T-helper 2 cell treated with Interferon-gamma antibody and Interleukin-4, amounts not matched to agents 100 ng/mL and 5 ng/mL, for 36 hours (primary cell): ENCODE data around the gene TSPO2. TPM values are rescaled to one million over a fixed set of nuclear protein-coding genes. Genes with fewer than 3 reads are reported as not detected.

Source experiments
- intact Hi-C: fragments of 100-400 bp; cut with micrococcal nuclease; formaldehyde crosslinking; loops from one replicate; pipeline ENCODE4 v1.15.1; 2023
- total RNA-seq: library from RNA; stranded (reverse); gene quantifications from 2 replicates; pipeline ENCODE4 v1.2.3, GENCODE V29; 2022

Gene TSPO2
- total RNA-seq, 1 donor from 2014 or later: not detected

GRCh38 chr6:41049955-41050354, 7.7 kb downstream of the TSPO2 start:
- intact Hi-C loops: no loop called here

DNA sequence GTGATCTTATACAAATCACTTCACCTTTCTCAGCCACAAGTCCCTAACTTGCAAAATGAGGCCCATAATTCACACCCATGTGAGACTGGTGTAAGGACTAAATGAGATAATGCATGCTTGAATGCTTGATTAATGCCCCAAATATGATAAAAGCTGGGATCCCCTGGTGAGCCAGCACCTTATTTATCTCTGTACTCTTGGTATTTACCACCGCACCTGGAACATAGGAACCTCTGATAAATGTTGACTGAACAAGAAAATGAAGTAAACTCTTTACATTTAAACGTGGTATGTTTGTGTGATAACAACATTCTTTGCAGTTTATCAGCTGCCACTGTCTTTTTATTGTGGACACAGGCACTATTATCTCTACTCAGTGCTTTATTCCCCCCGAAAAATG, 8.3 kb downstream of the TSPO2 start:
- intact Hi-C loops: no loop called here

DNA sequence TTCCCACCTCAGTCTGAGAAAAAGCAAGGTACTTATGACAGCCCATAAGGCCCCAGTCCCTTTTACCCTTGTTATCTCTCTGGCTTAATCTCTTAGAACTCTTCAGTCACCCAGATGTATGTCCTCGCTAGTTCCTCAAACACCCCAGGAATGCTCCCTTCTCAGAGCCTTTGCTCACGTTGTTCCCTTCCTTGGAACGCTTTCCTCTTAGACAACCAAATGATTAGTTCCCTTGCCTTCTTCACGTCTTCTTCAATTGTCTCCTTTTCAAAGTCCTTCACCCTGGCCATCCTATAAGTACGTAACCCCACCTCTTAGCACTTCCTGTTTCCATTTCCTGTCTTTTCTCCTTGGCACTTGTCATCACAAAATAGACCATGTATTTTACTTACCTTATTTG, 9.6 kb downstream of the TSPO2 start:
- intact Hi-C loops: loop anchor here (1.0 kb wide), 1 partner anchor 25 kb away; no protein-coding TSS in a partner anchor

DNA sequence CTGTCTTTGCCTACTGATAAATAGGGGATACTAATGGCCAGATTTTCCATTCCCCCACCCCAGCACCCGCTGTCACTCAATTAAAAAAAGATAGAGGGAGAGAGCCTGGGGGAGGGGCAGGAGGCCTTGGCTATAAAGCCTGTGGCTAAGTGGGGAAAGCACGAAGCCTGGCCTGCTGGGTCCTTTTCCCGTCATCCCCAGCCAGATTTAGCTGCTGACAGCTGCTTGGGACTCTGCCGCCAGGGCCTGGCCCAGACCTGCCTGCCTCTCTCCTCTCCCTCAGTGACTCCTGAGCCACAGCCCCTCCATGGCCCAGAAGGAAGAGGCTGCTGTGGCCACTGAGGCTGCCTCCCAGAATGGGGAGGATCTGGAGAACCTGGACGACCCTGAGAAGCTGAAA, 10.8 kb downstream of the TSPO2 start, which contains the start of gene APOBEC2:
Gene APOBEC2 (plus strand): TSS at position 162 of the 400 bp plus-strand sequence. CDS start 146 bp downstream, at position 308.
- intact Hi-C loops: no loop called here

- intact Hi-C loops: no loop called here
These were observed 12.2 kb downstream of the TSPO2 start for GRCh38 chr6:41054511-41054910.

GRCh38 chr6:41055149-41055548, 12.9 kb downstream of the TSPO2 start:
- intact Hi-C loops: no loop called here

GRCh38 chr6:41056768-41057490, 14.7 kb downstream of the TSPO2 start:
- intact Hi-C loops: no loop called here

- intact Hi-C loops: no loop called here
These were observed 16.5 kb downstream of the TSPO2 start for GRCh38 chr6:41058783-41059181.

DNA sequence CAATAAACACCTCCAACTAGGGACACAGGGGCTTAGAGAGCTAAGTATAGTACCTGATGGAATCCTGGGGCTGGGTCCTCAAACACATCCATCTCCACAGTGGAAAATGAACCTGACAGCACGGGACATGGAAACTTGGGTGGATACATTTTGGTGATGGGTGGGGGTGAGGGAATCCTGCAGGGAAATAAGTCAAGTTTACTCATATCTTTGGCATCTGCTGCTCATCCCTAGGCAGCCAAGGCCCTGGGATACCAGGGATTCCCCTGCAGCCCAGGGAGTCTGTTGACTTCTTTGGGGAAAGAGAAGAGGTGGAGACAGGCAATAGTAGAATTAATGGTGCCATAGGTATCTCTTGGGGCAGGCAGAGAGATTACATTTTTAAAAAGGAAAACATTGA, 17.3 kb downstream of the TSPO2 start:
- intact Hi-C loops: no loop called here

DNA sequence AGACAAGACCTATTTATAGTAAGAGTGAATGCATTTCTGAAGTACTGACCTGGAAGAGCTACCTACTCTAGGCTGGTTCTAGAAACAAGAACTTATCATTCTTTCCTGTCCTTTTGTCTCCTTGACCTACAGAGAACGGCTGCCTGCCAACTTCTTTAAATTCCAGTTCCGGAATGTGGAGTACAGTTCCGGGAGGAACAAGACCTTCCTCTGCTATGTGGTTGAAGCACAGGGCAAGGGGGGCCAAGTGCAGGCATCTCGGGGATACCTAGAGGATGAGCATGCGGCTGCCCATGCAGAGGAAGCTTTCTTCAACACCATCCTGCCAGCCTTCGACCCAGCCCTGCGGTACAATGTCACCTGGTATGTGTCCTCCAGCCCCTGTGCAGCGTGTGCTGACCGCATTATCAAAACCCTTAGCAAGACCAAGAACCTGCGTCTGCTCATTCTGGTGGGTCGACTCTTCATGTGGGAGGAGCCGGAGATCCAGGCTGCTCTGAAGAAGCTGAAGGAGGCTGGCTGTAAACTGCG, 19.0 kb downstream of the TSPO2 start:
- intact Hi-C loops: no loop called here

GRCh38 chr6:41062056-41062455, 19.8 kb downstream of the TSPO2 start:
- intact Hi-C loops: no loop called here

DNA sequence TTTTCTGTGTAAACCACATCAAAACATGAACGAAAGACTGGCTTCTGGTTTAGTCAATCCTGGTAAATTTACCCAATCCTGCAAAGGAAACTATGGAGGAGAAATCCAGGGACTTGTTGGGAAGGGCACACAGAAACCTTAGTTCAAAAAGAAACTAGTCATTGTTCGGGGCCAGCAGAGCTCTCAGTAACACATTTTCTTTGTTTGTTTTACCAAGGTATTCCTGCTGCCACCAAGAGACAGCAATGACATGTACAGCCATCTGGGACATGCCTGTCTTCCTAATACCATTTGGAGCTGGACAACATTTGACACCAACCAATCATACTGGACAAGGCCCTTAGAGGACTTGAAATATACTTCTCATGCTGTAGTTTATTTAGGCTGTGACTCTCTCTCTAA, 21.6 kb downstream of the TSPO2 start:
- intact Hi-C loops: no loop called here

GRCh38 chr6:41064841-41065240, 22.6 kb downstream of the TSPO2 start:
- intact Hi-C loops: no loop called here

DNA sequence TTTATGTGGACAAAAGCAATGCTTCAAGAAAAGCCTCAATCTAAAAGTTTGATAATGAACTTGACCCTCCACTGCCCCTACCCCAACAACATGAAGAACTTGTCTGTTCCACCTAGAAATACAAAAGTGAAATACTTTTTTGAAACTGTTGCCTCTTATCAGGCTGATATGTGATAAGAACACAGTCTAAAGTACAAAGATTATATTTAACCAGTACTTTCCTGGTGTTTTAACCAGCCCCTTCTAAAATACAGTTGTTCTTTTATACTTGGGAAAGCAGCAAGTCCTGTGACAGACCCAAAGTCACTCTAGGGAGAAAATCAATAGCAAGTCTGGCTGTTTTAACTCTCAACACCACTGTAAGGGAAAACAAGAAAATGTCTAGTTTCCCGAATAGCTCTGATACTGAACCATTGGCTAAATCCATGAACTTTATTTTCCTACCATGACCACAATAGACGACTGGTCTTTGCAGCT, 23.3 kb downstream of the TSPO2 start:
- intact Hi-C loops: no loop called here

- intact Hi-C loops: loop anchor here (1.0 kb wide), 2 partner anchors 40 to 61 kb away; no protein-coding TSS in a partner anchor
These were observed 24.6 kb downstream of the TSPO2 start for GRCh38 chr6:41066867-41067304.

GRCh38 chr6:41071501-41071922, 29.2 kb downstream of the TSPO2 start:
- intact Hi-C loops: loop anchor here (5.0 to 10.0 kb wide), 5 partner anchors 476 to 1959 kb away; partner anchors contain the start of genes FOXP4 and TAF8

DNA sequence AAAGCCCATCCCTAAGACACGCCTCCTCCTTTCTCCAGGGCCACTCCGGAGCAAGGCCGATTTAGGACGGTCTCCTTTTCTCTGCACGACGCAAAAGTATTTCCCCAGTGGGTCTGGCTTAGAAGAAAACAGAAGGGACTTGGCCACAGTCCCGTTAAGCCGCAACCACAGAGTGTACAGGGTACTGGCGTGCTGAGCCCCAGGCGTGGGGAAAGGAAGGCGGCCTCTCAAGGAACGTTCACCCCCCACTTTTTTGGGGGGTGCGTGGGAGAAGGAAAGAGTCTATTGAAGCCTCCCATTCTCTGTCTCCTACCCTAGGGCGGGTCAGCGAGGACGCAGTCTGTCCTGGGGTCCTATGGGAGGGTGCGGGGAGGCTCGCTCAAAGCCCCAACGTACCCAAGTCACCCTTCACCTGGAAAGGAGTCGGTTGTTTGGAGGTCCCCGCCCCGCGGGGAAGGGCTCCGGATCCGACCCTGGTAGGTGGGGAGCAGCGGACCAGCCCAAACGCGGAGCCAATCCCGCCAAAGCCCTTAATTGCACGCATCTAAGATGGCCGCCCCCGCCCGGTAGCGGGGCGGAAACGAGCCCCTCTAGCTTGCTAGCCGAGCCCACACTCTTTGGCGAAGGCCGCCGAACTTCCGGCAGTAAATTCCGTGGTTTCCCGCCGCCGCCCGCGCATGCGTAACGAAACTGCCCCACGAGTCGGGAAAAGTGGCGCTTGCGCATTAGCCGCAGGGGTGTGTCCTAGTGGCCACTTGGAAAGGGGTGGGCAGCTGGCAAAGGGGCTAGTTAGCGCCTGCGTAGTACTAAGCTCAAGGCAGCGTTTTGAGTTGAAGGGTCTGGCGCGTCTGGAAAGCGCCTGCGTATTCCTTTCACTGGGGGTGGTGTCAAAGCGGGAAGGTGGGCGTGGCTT, 29.9 kb downstream of the TSPO2 start, which contains the start of gene OARD1:
Gene OARD1 (minus strand): TSS at position 434 of the 913 bp plus-strand sequence. CDS start 722 bp downstream, outside the sequence.
- intact Hi-C loops: loop anchor here (1.0 to 10.0 kb wide), 10 partner anchors 45 to 1960 kb away; partner anchors contain the start of genes FOXP4, TAF8 and TOMM6

GRCh38 chr6:41072836-41073202, 30.6 kb downstream of the TSPO2 start, which contains the start of gene NFYA:
TSS of gene NFYA (plus strand) at chr6:41072974. CDS start at chr6:41079090, 6,116 bp downstream.
- intact Hi-C loops: loop anchor here (1.0 to 10.0 kb wide), 10 partner anchors 46 to 1961 kb away; partner anchors contain the start of genes FOXP4, TAF8 and TOMM6

DNA sequence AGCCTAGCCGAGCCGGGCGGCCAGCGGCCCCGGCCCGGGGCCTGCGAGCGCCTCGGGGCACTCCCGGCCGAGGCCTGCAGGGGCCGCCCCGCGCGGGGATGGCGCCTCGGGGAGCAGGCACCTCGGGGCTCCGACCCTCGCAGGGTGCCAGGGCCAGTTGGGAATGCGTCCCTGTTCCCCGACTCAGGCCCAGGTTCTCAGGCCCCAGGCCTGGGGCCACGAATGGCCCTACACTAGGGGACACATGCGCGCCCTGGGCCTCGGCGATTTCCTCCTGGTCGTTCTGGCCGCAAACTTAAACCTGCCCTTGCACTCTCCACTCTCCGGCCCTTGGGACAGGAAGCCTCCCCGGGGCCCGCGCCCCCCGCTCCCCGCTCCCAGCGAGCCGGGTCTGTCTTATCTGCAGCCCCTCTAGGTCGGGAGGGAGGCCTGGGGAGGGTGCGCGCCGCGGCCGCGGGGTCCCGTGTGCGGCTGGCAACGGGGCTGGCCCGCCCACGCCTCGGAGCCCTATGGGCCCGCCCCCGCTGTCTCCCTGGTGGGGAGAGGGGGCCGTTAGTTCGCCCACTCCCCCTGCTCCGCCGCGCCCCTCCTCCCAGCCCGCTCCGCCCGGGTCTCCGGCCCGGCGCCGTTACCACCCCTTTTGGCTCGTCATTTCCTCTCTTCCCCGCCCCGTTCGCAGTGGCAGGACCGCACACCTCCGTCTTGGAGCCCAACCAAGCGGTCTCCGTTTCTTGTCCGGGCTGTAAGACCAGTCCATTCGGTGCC, 31.1 kb downstream of the TSPO2 start:
- intact Hi-C loops: loop anchor here (2.0 to 10.0 kb wide), 8 partner anchors 109 to 1961 kb away; partner anchors contain the start of genes FOXP4, TAF8 and TOMM6
